ENCODE measurements around the gene PANX1.
"Not testable (repeated sequence)": the region's sequence is repeated elsewhere in the genome, so short reads cannot be mapped to it uniquely, and the experiment has no call there.

The PANX1 gene

GRCh38 chr11:94117197-94117574 is 11.5 kb upstream of the PANX1 start:
- no peak for DNase-seq (ENCODE audit: extremely low read depth, low read depth)
- no peak for TF ChIP-seq CTCF (IDR thresholded peaks at IDR 0.05; ENCODE audit: low read depth, low read length)

- DNase-seq (ENCODE audit: extremely low read depth, low read depth), result no peak
- no peak for TF ChIP-seq CTCF (IDR thresholded peaks at IDR 0.05; ENCODE audit: low read depth, low read length)
Observed at GRCh38 chr11:94117871-94118270, 10.8 kb upstream of the PANX1 start.

GRCh38 chr11:94119676-94120075 is 9.0 kb upstream of the PANX1 start:
- not testable (repeated sequence) for DNase-seq (ENCODE audit: extremely low read depth, low read depth)

- DNase-seq (ENCODE audit: extremely low read depth, low read depth), result not testable (repeated sequence)
Observed at GRCh38 chr11:94120516-94120915, 8.1 kb upstream of the PANX1 start.

- no peak for DNase-seq (ENCODE audit: extremely low read depth, low read depth)
- TF ChIP-seq CTCF (IDR thresholded peaks at IDR 0.05; ENCODE audit: low read depth, low read length), result no peak
Observed at GRCh38 chr11:94120946-94121345, 7.7 kb upstream of the PANX1 start.

- no peak for TF ChIP-seq CTCF (IDR thresholded peaks at IDR 0.05; ENCODE audit: low read depth, low read length)
- no peak for DNase-seq (ENCODE audit: extremely low read depth, low read depth)
Observed at GRCh38 chr11:94125407-94126115, 3.1 kb upstream of the PANX1 start.

GRCh38 chr11:94127638-94128037 is 1.0 kb upstream of the PANX1 start:
- no peak for DNase-seq (ENCODE audit: extremely low read depth, low read depth)
- no peak for TF ChIP-seq CTCF (IDR thresholded peaks at IDR 0.05; ENCODE audit: low read depth, low read length)

- no peak for DNase-seq (ENCODE audit: extremely low read depth, low read depth)
- TF ChIP-seq CTCF (IDR thresholded peaks at IDR 0.05; ENCODE audit: low read depth, low read length), result no peak
Observed at GRCh38 chr11:94128291-94128745, 323 bp upstream of the PANX1 start.

All from AG09319 (cell line).